Smooth muscle cell (in vitro differentiated cells): ENCODE results near the gene TIE1. TPM values are rescaled to one million over a fixed set of nuclear protein-coding genes. Genes with fewer than 3 reads are reported as not detected.

ENCODE experiments used
- DNase-seq: peaks from one replicate; lab custom pipeline; 2025; ENCODE audit not compliant: unreplicated experiment; lab: John Stamatoyannopoulos, UW
- H2AFZ ChIP-seq: fragments of 200-600 bp; sonication (generic); 2 replicates; pipeline ENCODE4 v1.6.0; 2016; ENCODE audit warnings: antibody characterized with exemption, low read depth, mild to moderate bottlenecking
- H3F3A ChIP-seq: fragments of 200-600 bp; sonication (generic); 2 replicates; pipeline ENCODE4 v1.6.0; 2017; ENCODE audit warnings: antibody characterized with exemption, low read depth
- H3K27ac ChIP-seq: fragments of 200-600 bp; sonication (generic); 2 replicates; pipeline ENCODE4 v1.5.1; 2016; ENCODE audit warnings: low read depth, mild to moderate bottlenecking
- H3K27me3 ChIP-seq: fragments of 200-600 bp; sonication (generic); 2 replicates; pipeline ENCODE4 v1.6.1; 2016; ENCODE audit warnings: low read depth, mild to moderate bottlenecking
- H3K36me3 ChIP-seq: fragments of 200-600 bp; sonication (generic); 2 replicates; pipeline ENCODE4 v1.5.1; 2016; ENCODE audit warnings: low read depth
- H3K4me1 ChIP-seq: fragments of 200-600 bp; sonication (generic); 2 replicates; pipeline ENCODE4 v1.5.1; 2016; ENCODE audit warnings: low read depth
- H3K4me2 ChIP-seq: fragments of 200-600 bp; sonication (generic); 2 replicates; pipeline ENCODE4 v1.6.0; 2016; ENCODE audit warnings: mild to moderate bottlenecking
- H3K4me3 ChIP-seq: fragments of 200-600 bp; sonication (generic); 2 replicates; pipeline ENCODE4 v1.5.1; 2016; ENCODE audit warnings: mild to moderate bottlenecking
- H3K79me2 ChIP-seq: fragments of 200-600 bp; sonication (generic); 2 replicates; pipeline ENCODE4 v1.6.0; 2016; ENCODE audit warnings: low read depth, mild to moderate bottlenecking
- H3K9ac ChIP-seq: fragments of 200-600 bp; sonication (generic); 2 replicates; pipeline ENCODE4 v1.6.0; 2016; ENCODE audit warnings: low read depth
- H3K9me3 ChIP-seq: fragments of 200-600 bp; sonication (generic); replicated peaks from 2 replicates; pipeline ENCODE4 v1.5.1; 2016; ENCODE audit warnings: low read depth
- H4K20me1 ChIP-seq: fragments of 200-600 bp; sonication (generic); 2 replicates; pipeline ENCODE4 v1.6.0; 2016; ENCODE audit warnings: low read depth
- WGBS: methylation state at CpG from one replicate; pipeline ENCODE4 v1.1.7; 2016; ENCODE audit warnings: low lambda C conversion rate; 5-methylcytosine and 5-hydroxymethylcytosine counted together
- polyA plus RNA-seq: library from polyadenylated mRNA; unstranded; fragments of >200 nt; fragmentation: Nextera tagmentation; extraction: Ambion mirVana; gene quantifications from 2 replicates; pipeline ENCODE4 v1.2.1, GENCODE V29; 2016
- total RNA-seq: library from RNA; depleted of rRNA; stranded (reverse); fragments of >200 nt; gene quantifications from 2 replicates; pipeline ENCODE4 v1.2.3, GENCODE V29; 2014
- TF ChIP-seq, protein P1 (sequence below): fragments of 200-600 bp; sonication (generic); IDR thresholded peaks from 2 replicates; pipeline ENCODE4 v1.5.1; 2017; ENCODE audit warnings: borderline replicate concordance, mild to moderate bottlenecking, antibody characterized with exemption; ENCODE audit not compliant: insufficient read depth, poor library complexity, severe bottlenecking

The TIE1 gene
- total and polyA plus RNA-seq, 2 experiments from 2014 or later, result 0.18 to 0.73 TPM

DNA sequence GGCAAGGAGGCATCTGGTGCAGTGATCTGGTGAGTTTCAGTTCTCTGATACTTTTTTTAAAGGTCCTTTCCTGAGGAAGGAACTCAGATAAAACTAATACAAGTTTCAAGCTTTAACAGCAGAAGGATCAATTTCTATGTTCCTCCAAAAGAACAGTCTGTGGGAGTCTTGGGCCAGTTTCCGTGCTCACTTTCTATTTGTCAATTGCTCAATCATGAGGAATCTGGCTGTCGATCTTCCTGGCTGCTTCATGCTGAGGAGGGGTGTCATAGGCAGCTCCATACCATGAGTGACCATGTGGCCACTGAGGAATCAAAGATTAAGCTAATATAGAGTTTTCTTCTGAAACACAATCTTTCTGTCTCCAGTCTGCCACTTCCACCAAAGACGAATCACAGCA lies 42.4 kb upstream of the TIE1 start:
- no peak for DNase-seq
- no peaks in the 10 kb centered on the region for H3K4me1 ChIP-seq
- no peaks in the 10 kb centered on the region for H3K27me3 ChIP-seq
- no peak overlapping the region for H2AFZ ChIP-seq
- no peaks in the 10 kb centered on the region for H3K36me3 ChIP-seq
- H3K79me2 ChIP-seq, result no peaks in the 10 kb centered on the region
- H3K9me3 ChIP-seq, result peaks cover 4% of the 10 kb centered on the region
- H3K9ac ChIP-seq, result no peak overlapping the region
- 92% methylated on average over 3 of the region's 3 CpGs for WGBS
- TF ChIP-seq, protein P1, sequence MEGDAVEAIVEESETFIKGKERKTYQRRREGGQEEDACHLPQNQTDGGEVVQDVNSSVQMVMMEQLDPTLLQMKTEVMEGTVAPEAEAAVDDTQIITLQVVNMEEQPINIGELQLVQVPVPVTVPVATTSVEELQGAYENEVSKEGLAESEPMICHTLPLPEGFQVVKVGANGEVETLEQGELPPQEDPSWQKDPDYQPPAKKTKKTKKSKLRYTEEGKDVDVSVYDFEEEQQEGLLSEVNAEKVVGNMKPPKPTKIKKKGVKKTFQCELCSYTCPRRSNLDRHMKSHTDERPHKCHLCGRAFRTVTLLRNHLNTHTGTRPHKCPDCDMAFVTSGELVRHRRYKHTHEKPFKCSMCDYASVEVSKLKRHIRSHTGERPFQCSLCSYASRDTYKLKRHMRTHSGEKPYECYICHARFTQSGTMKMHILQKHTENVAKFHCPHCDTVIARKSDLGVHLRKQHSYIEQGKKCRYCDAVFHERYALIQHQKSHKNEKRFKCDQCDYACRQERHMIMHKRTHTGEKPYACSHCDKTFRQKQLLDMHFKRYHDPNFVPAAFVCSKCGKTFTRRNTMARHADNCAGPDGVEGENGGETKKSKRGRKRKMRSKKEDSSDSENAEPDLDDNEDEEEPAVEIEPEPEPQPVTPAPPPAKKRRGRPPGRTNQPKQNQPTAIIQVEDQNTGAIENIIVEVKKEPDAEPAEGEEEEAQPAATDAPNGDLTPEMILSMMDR, result no peak
- H3K27ac ChIP-seq, result no peak overlapping the region
- H3K4me2 ChIP-seq, result no peak overlapping the region
- H3K4me3 ChIP-seq, result no peak overlapping the region
- H3F3A ChIP-seq, result no peaks in the 10 kb centered on the region
- no peaks in the 10 kb centered on the region for H4K20me1 ChIP-seq

DNA sequence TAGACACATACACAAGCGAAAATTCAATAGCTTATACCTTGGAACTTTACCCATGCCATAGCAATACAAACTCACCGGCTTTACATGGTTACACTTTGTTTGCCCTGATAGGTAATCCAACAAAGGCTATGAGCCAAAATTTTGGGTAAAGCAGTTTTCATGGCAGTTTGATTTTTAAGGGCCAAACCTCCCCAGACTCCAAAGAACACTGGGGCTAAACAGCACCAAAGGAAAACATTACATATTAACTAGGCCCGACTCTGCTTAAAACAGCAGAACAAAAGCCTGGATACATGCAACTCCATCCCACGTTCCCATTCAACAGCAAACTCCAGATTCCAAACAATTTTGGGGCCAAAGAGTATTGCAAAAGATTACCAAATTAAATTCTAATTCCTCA lies 35.4 kb upstream of the TIE1 start:
- no peak overlapping the region for H3K27ac ChIP-seq
- no peak overlapping the region for H3K4me2 ChIP-seq
- no peaks in the 10 kb centered on the region for H3K79me2 ChIP-seq
- no peak for DNase-seq
- H3K4me3 ChIP-seq, result no peak overlapping the region
- H2AFZ ChIP-seq, result no peak overlapping the region
- 89% methylated on average over 4 of the region's 4 CpGs for WGBS
- H3K9ac ChIP-seq, result no peak overlapping the region
- TF ChIP-seq, protein P1, result no peak
- peaks cover 4% of the 10 kb centered on the region for H3K9me3 ChIP-seq
- no peaks in the 10 kb centered on the region for H3K36me3 ChIP-seq
- no peaks in the 10 kb centered on the region for H4K20me1 ChIP-seq
- H3K27me3 ChIP-seq, result no peaks in the 10 kb centered on the region
- no peaks in the 10 kb centered on the region for H3K4me1 ChIP-seq
- H3F3A ChIP-seq, result no peaks in the 10 kb centered on the region

DNA sequence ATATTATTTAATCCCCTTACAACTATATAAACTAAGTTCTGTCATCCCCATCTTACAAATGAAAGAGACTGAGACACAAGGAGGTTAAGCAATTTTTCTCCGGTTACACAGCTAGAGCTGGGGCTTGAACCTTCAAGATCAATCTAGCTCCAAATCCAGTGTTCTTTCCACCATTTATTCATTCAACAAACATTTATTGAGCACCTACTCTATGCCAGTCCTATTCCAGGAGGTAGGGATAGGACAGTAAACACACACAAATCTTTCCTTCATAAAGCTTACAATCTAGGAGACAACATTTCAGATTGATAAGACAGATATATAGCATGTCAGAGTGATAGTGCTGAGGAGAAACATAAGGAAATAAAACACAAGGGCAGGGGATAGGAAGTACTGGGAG lies 33.9 kb upstream of the TIE1 start:
- Histone ChIP-seq H3F3A (no peaks in the 10 kb centered on the region), H3K4me2 (no peak overlapping the region), H3K4me3 (no peak overlapping the region), H2AFZ (no peak overlapping the region), H3K79me2 (no peaks in the 10 kb centered on the region), H3K9me3 (peaks cover 3% of the 10 kb centered on the region), H3K4me1 (peaks cover 8% of the 10 kb centered on the region), H3K36me3 (no peaks in the 10 kb centered on the region), H4K20me1 (no peaks in the 10 kb centered on the region), H3K27me3 (no peaks in the 10 kb centered on the region), H3K27ac (no peak overlapping the region), H3K9ac (no peak overlapping the region)
- TF ChIP-seq, protein P1, result no peak
- WGBS, result 100% methylated on average over 1 of the region's 1 CpG
- no peak for DNase-seq

DNA sequence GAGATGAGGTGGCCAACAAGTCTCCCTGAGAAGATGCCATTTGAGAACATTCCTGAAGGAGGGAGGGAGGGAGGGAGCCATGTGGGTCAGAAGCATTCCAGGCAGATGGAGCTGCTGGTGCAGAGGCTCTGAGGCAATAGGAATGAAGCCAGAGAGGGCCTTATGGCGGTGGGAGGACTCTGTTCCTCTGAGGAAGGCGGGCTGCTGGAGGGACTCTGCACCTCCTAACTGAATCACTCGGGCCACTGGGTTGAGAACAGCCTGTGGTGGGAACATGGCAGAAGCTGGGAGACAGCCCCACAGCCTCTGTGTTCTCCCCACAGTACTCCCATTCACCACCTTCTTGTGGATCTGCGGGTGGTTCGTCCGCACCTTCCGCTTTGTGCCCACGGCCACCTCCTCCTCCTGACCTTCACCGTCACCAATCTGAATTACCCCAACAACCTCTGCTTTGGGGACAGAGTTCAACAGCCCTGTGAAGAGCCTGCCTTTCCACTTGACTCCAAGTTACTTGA lies 33.4 kb upstream of the TIE1 start:
- H3K4me3 ChIP-seq, result no peak overlapping the region
- TF ChIP-seq, protein P1, result no peak
- DNase-seq, result no peak
- H4K20me1 ChIP-seq, result no peaks in the 10 kb centered on the region
- H2AFZ ChIP-seq, result no peak overlapping the region
- no peaks in the 10 kb centered on the region for H3F3A ChIP-seq
- H3K9ac ChIP-seq, result no peak overlapping the region
- H3K27ac ChIP-seq, result no peak overlapping the region
- H3K36me3 ChIP-seq, result no peaks in the 10 kb centered on the region
- no peaks in the 10 kb centered on the region for H3K9me3 ChIP-seq
- WGBS, result 91% methylated on average over 9 of the region's 9 CpGs
- no peaks in the 10 kb centered on the region for H3K79me2 ChIP-seq
- H3K27me3 ChIP-seq, result no peaks in the 10 kb centered on the region
- no peak overlapping the region for H3K4me2 ChIP-seq
- peaks cover 8% of the 10 kb centered on the region for H3K4me1 ChIP-seq
